H9 (cell line): Measurements from ENCODE around the gene DYNC1H1. TPM values are rescaled to one million over a fixed set of nuclear protein-coding genes. Genes with fewer than 3 reads are reported as not detected.
A peak's percentile ranks its signal among the peaks of the same experiment; 100 is the strongest.

Source experiments
- DNase-seq: peaks from one replicate; pipeline ENCODE4 v3.0.0-alpha.2; 2017
- H2AFZ ChIP-seq: one replicate; pipeline ENCODE4 v1.6.1; 2013; ENCODE audit warnings: mild to moderate bottlenecking, low read length, control low read depth, moderate library complexity
- H2AK5ac ChIP-seq: 2 replicates; pipeline ENCODE4 v1.6.1; 2013; ENCODE audit warnings: low read length, control low read depth, mixed read lengths; ENCODE audit not compliant: insufficient read length
- H2BK120ac ChIP-seq: one replicate; pipeline ENCODE4 v1.6.1; 2013; ENCODE audit warnings: low read depth, mild to moderate bottlenecking, low read length, control low read depth, inconsistent platforms; ENCODE audit not compliant: poor library complexity, severe bottlenecking
- H2BK12ac ChIP-seq: 2 replicates; pipeline ENCODE4 v1.6.1; 2013; ENCODE audit warnings: low read length, control low read depth, mixed read lengths, low read depth; ENCODE audit not compliant: insufficient read length
- H2BK15ac ChIP-seq: 2 replicates; pipeline ENCODE4 v1.6.1; 2013; ENCODE audit warnings: low read depth, low read length, control low read depth
- H2BK20ac ChIP-seq: one replicate; pipeline ENCODE4 v1.6.1; 2013; ENCODE audit warnings: low read depth, mild to moderate bottlenecking, low read length, control low read depth, inconsistent platforms; ENCODE audit not compliant: poor library complexity, severe bottlenecking
- H2BK5ac ChIP-seq: 2 replicates; pipeline ENCODE4 v1.6.1; 2013; ENCODE audit warnings: low read length, control low read depth, mixed read lengths; ENCODE audit not compliant: insufficient read length
- H3K14ac ChIP-seq: 2 replicates; pipeline ENCODE4 v1.6.1; 2013; ENCODE audit warnings: low read length, control low read depth; ENCODE audit not compliant: insufficient read depth
- H3K18ac ChIP-seq: 2 replicates; pipeline ENCODE4 v1.6.1; 2013; ENCODE audit warnings: low read depth, mild to moderate bottlenecking, mixed read lengths, low read length, control low read depth; ENCODE audit not compliant: insufficient read length
- H3K23ac ChIP-seq: 2 replicates; pipeline ENCODE4 v1.6.1; 2013; ENCODE audit warnings: low read length, control low read depth, mixed read lengths, low read depth; ENCODE audit not compliant: insufficient read length
- H3K23me2 ChIP-seq: 2 replicates; pipeline ENCODE4 v1.6.1; 2013; ENCODE audit warnings: low read depth, mild to moderate bottlenecking, mixed read lengths, low read length, control low read depth; ENCODE audit not compliant: insufficient read length, poor library complexity, severe bottlenecking
- H3K27ac ChIP-seq: 2 replicates; pipeline ENCODE4 v1.5.1; 2013; ENCODE audit warnings: low read length, control low read depth, mixed read lengths, low read depth; ENCODE audit not compliant: insufficient read length
- H3K27me3 ChIP-seq: 2 replicates; pipeline ENCODE4 v1.6.1; 2013; ENCODE audit warnings: low read length, control low read depth, inconsistent platforms; ENCODE audit not compliant: insufficient read depth
- H3K4ac ChIP-seq: 2 replicates; pipeline ENCODE4 v1.6.1; 2013; ENCODE audit warnings: low read depth, mild to moderate bottlenecking, control low read depth, inconsistent platforms, low read length, moderate library complexity
- H3K4me1 ChIP-seq: 2 replicates; pipeline ENCODE4 v1.6.1; 2013; ENCODE audit warnings: low read length, control low read depth, inconsistent platforms; ENCODE audit not compliant: insufficient read depth
- H3K4me2 ChIP-seq: 2 replicates; pipeline ENCODE4 v1.6.1; 2013; ENCODE audit warnings: low read length, control low read depth, mixed read lengths; ENCODE audit not compliant: insufficient read length, insufficient read depth
- H3K56ac ChIP-seq: 2 replicates; pipeline ENCODE4 v1.6.1; 2013; ENCODE audit warnings: low read depth, mild to moderate bottlenecking, mixed read lengths, low read length, control low read depth; ENCODE audit not compliant: insufficient read length
- H3K79me1 ChIP-seq: 2 replicates; pipeline ENCODE4 v1.6.1; 2013; ENCODE audit warnings: low read depth, mild to moderate bottlenecking, moderate library complexity, low read length, control low read depth, inconsistent platforms; ENCODE audit not compliant: insufficient read depth, poor library complexity, severe bottlenecking
- H3K79me2 ChIP-seq: 2 replicates; pipeline ENCODE4 v1.6.1; 2013; ENCODE audit warnings: low read length, control low read depth, inconsistent platforms; ENCODE audit not compliant: insufficient read depth
- H3K9ac ChIP-seq: 2 replicates; pipeline ENCODE4 v1.6.1; 2013; ENCODE audit warnings: low read length, control low read depth, mixed read lengths; ENCODE audit not compliant: insufficient read length; ENCODE audit errors: extremely low read depth
- H3K9me3 ChIP-seq: one replicate; pipeline ENCODE4 v1.6.1; 2013; ENCODE audit warnings: low read depth, low read length, inconsistent platforms; ENCODE audit not compliant: control insufficient read depth
- H3T11ph ChIP-seq: one replicate; pipeline ENCODE4 v1.6.1; 2013; ENCODE audit warnings: mild to moderate bottlenecking, low read length, control low read depth, inconsistent platforms
- H4K20me1 ChIP-seq: one replicate; pipeline ENCODE4 v1.6.1; 2013; ENCODE audit not compliant: control insufficient read depth, insufficient read length, insufficient read depth
- H4K5ac ChIP-seq: 2 replicates; pipeline ENCODE4 v1.6.1; 2013; ENCODE audit warnings: low read depth, mild to moderate bottlenecking, mixed read lengths, low read length, control low read depth; ENCODE audit not compliant: insufficient read length
- H4K8ac ChIP-seq: replicated peaks from 2 replicates; pipeline ENCODE4 v1.6.1; 2013; ENCODE audit warnings: low read length, control low read depth, mixed read lengths, low read depth; ENCODE audit not compliant: insufficient read length
- H4K91ac ChIP-seq: 2 replicates; pipeline ENCODE4 v1.6.1; 2013; ENCODE audit warnings: low read depth, mild to moderate bottlenecking, moderate library complexity, mixed read lengths, low read length, control low read depth; ENCODE audit not compliant: insufficient read length
- H3K27ac Mint-ChIP-seq, 3 experiments: 2 replicates in 2 of 3; 3 replicates in 1 of 3; pipeline ENCODE4 v1.8.0; 2020 to 2021; ENCODE audit warnings: mixed read lengths in 3 of 3, mild to moderate bottlenecking in 1 of 3, moderate library complexity in 1 of 3
- H3K27me3 Mint-ChIP-seq: 2 replicates; pipeline ENCODE4 v1.8.0; 2021; ENCODE audit warnings: low read depth, mild to moderate bottlenecking, moderate library complexity, mixed read lengths
- H3K36me3 Mint-ChIP-seq, 3 experiments: 2 replicates in 2 of 3; 3 replicates in 1 of 3; pipeline ENCODE4 v1.8.0; 2020 to 2021; ENCODE audit warnings: low read depth in 3 of 3, mixed read lengths in 3 of 3; ENCODE audit not compliant: insufficient read depth in 1 of 3
- H3K4me1 Mint-ChIP-seq, 2 experiments: 2 replicates each; pipeline ENCODE4 v1.8.0; 2020; ENCODE audit warnings: mixed read lengths in 2 of 2
- H3K4me3 Mint-ChIP-seq, 2 experiments: 2 replicates in 1 of 2; 3 replicates in 1 of 2; pipeline ENCODE4 v1.8.0; 2020 to 2021; ENCODE audit warnings: mild to moderate bottlenecking in 2 of 2, mixed read lengths in 2 of 2, moderate library complexity in 1 of 2
- H3K9me3 Mint-ChIP-seq, 2 experiments: 2 replicates in 1 of 2; 3 replicates in 1 of 2; pipeline ENCODE4 v1.8.0; 2020; ENCODE audit warnings: mild to moderate bottlenecking in 2 of 2, mixed read lengths in 2 of 2, moderate library complexity in 1 of 2
- WGBS: extraction: QIAGEN DNeasy Blood & Tissue Kit; methylation state at CpG from one replicate; pipeline ENCODE4 v1.1.7; 2013; ENCODE audit warnings: missing lambda C conversion rate, low lambda C conversion rate, mixed read lengths; ENCODE audit not compliant: insufficient read length; ENCODE audit errors: extremely low coverage; 5-methylcytosine and 5-hydroxymethylcytosine counted together
- total RNA-seq: library from RNA; stranded (reverse); gene quantifications from 2 replicates; pipeline ENCODE4 v1.2.1, GENCODE V29; 2021
- TF ChIP-seq, protein P1 (sequence below): fragments of 200-600 bp; sonication (generic); conservative IDR thresholded peaks from 3 replicates; pipeline ENCODE4 v1.8.0; 2021; ENCODE audit warnings: antibody characterized with exemption, mild to moderate bottlenecking

The DYNC1H1 gene
- total RNA-seq, 1 experiment from 2014 or later, result 359 TPM

DNA sequence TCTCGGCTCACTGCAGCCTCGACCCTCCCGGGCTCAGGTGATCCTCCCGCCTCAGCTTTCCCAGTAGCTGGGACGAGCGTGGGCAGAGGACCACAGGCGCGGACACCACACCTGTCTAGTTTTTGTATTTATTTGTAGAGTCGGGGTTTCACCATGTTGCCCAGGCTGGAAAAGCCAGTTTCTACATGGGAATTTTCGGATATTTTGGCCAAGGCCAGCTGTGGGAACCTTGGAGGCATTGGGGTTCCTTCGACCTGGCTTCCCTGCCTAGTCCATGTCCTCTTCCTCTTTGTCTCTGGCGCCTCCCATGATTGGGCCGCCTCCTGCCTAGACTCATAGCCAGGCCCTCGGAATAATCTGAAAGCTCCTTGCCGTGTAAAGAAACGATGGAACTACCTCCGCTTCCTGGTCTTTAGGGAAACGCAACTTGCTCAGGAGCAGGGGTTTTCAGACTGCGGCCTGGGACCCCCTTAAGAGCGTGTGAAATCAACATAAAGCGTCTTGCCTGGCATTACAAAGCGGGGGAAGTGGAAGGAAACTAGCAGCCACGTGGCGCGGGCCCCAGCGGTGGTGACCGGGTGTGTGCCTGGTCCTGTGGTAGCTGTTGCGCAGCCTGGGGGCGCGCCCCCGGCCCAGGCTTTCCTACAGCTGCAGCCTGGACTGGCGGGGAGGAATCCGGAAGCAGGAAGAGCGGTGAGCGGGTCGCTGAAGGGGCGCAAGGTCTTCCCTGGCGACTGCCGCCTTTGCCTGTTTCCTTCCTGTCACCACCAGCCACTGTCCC is 123.8 kb downstream of the DYNC1H1 start:
- Histone ChIP-seq H3K23me2 (peaks cover 8% of the 10 kb centered on the region), H2AK5ac (no peak overlapping the region), H4K20me1 (no peaks in the 10 kb centered on the region), H2BK20ac (no peak overlapping the region), H4K91ac (no peak overlapping the region), H3K27ac (no peak overlapping the region), H3K14ac (peak overlapping the region; percentile 68; the same call in 1 of the 2 replicates), H3K4ac (no peak overlapping the region), H3K27me3 (no peaks in the 10 kb centered on the region), H3K18ac (peak overlapping the region; percentile 75), H3K4me1 (no peaks in the 10 kb centered on the region), H3K56ac (no peak overlapping the region), H3K23ac (no peak overlapping the region), H3K79me2 (peaks cover 9% of the 10 kb centered on the region; the same call in 1 of the 2 replicates), H2BK15ac (no peak overlapping the region), H2BK5ac (no peak overlapping the region), H2AFZ (no peak overlapping the region), H3K9me3 (no peaks in the 10 kb centered on the region), H2BK120ac (no peak overlapping the region), H3T11ph (no peak overlapping the region), H3K9ac (no peak overlapping the region), H3K4me2 (peak overlapping the region; percentile 19), H4K5ac (no peak overlapping the region), H4K8ac (no peak overlapping the region), H3K79me1 (no peaks in the 10 kb centered on the region), H2BK12ac (no peak overlapping the region)
- Mint-ChIP-seq H3K4me1 (peaks cover 37 to 49% of the 10 kb centered on the region in 2 experiments), H3K27me3 (peaks cover 6% of the 10 kb centered on the region), H3K27ac (peak overlapping the region; percentile 63 to 98 (median 87); a peak in 5 of 7 replicates), H3K9me3 (no peaks in the 10 kb centered on the region; a peak in 2 of 5 replicates), H3K4me3 (peak overlapping the region; percentile 66 to 77), H3K36me3 (peaks cover 29 to 36% (median 31%) of the 10 kb centered on the region in 3 experiments)
- DNase-seq, result peak; percentile 92
- no CpG with 5 or more reads among the region's 39 CpGs for WGBS
- TF ChIP-seq, protein P1, sequence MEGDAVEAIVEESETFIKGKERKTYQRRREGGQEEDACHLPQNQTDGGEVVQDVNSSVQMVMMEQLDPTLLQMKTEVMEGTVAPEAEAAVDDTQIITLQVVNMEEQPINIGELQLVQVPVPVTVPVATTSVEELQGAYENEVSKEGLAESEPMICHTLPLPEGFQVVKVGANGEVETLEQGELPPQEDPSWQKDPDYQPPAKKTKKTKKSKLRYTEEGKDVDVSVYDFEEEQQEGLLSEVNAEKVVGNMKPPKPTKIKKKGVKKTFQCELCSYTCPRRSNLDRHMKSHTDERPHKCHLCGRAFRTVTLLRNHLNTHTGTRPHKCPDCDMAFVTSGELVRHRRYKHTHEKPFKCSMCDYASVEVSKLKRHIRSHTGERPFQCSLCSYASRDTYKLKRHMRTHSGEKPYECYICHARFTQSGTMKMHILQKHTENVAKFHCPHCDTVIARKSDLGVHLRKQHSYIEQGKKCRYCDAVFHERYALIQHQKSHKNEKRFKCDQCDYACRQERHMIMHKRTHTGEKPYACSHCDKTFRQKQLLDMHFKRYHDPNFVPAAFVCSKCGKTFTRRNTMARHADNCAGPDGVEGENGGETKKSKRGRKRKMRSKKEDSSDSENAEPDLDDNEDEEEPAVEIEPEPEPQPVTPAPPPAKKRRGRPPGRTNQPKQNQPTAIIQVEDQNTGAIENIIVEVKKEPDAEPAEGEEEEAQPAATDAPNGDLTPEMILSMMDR, result no peak
